ENCODE measurements around the gene PITX1. TPM values are rescaled to one million over a fixed set of nuclear protein-coding genes. Genes with fewer than 3 reads are reported as not detected.

The PITX1 gene
- total RNA-seq, 3 donors from 2014 or later, result 0.15 to 2.1 (median 0.33) TPM

DNA sequence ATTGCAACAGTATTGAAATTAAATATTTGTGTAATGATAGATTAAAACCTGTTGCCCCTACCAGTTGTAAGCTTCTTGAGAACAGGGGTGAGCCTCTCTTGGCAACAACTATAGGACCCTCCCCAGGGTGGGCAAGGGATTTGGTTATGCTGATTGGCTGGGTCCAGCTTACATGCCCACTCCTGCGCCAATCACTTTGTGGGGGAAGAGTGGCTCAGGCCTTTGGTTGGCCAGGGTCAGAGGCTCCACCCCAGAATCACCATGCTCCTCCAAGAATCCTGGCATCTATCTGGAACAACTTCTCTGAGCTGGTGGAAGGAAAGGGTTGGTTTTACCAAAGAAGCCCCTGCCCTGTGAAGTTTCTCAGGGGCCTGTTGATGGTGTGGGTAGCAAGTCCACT lies 8.6 kb upstream of the PITX1 start:
- no peaks in the 10 kb centered on the region for H3K9me3 ChIP-seq
- H3K4me3 ChIP-seq, result no peak overlapping the region
- peaks cover 18 to 91% of the 10 kb centered on the region in 2 donors for H3K27me3 ChIP-seq
- intact Hi-C loops (cut with DNase I; ENCODE audit: low total_unique reads), result no loop called here
- no peaks in the 10 kb centered on the region for H3K36me3 ChIP-seq
- TF ChIP-seq POLR2A (IDR thresholded peaks at IDR 0.05) (no peak), POLR2AphosphoS5 (IDR thresholded peaks at IDR 0.05) (no peak)
- TF ChIP-seq, protein P1, sequence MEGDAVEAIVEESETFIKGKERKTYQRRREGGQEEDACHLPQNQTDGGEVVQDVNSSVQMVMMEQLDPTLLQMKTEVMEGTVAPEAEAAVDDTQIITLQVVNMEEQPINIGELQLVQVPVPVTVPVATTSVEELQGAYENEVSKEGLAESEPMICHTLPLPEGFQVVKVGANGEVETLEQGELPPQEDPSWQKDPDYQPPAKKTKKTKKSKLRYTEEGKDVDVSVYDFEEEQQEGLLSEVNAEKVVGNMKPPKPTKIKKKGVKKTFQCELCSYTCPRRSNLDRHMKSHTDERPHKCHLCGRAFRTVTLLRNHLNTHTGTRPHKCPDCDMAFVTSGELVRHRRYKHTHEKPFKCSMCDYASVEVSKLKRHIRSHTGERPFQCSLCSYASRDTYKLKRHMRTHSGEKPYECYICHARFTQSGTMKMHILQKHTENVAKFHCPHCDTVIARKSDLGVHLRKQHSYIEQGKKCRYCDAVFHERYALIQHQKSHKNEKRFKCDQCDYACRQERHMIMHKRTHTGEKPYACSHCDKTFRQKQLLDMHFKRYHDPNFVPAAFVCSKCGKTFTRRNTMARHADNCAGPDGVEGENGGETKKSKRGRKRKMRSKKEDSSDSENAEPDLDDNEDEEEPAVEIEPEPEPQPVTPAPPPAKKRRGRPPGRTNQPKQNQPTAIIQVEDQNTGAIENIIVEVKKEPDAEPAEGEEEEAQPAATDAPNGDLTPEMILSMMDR (IDR thresholded peaks at IDR 0.05), result no peak
- no peak overlapping the region for H3K27ac ChIP-seq
- no peak for DNase-seq (ENCODE audit: low spot score in 2 of 2)
- peaks cover 0 to 9% of the 10 kb centered on the region in 2 donors for H3K4me1 ChIP-seq

DNA sequence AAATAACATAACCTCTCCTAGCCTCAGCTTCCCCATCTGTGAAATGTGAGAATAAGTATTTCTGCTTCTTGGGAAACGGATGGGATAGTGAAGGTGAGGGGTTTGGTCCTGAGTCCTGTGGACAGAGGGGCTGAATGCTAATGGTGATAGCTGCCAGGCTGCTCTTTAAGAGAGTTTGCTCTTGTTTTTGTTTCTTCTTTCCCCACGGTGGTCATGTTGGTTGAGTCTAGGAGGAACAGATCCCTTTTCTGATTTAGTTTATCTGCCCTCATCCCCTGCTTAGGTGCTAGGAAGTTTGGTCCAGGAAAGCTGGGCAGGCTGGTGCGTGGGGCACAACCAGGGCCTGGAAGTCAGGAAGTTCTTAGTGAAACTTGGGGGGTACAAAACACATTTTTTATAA lies 7.7 kb upstream of the PITX1 start:
- Histone ChIP-seq H3K4me3 (no peak overlapping the region), H3K4me1 (peaks cover 0 to 9% of the 10 kb centered on the region in 2 donors), H3K27me3 (peaks cover 23 to 93% of the 10 kb centered on the region in 2 donors), H3K27ac (no peak overlapping the region), H3K9me3 (no peaks in the 10 kb centered on the region), H3K36me3 (no peaks in the 10 kb centered on the region)
- DNase-seq (ENCODE audit: low spot score in 2 of 2), result no peak
- TF ChIP-seq, protein P1 (IDR thresholded peaks at IDR 0.05), result no peak
- TF ChIP-seq POLR2A (IDR thresholded peaks at IDR 0.05) (no peak), POLR2AphosphoS5 (IDR thresholded peaks at IDR 0.05) (no peak)
- intact Hi-C loops (cut with DNase I; ENCODE audit: low total_unique reads), result no loop called here

DNA sequence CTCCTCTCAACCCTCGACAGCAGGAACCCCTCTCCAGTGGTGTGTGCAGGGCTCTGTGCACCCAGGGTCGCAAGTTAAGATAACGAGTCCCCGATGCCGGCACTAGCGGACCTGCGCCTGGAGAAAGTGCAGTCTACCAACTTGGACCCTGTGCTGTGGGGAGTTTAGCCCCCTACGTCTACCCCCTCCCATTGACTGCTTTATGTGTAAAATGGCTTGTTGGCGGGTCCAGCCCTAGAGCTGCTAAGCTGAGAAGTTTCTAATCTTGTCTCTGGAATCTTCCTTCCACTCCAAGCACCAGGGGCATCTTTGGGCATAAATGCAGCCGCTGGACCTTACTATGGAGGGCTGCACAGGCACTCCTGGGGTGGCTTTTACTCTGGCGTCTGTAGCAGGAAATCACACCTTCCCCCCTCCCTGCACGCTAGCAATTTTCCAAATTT lies 7.1 kb upstream of the PITX1 start:
- no peaks in the 10 kb centered on the region for H3K36me3 ChIP-seq
- H3K4me1 ChIP-seq, result peaks cover 0 to 9% of the 10 kb centered on the region in 2 donors
- peaks cover 23 to 93% of the 10 kb centered on the region in 2 donors for H3K27me3 ChIP-seq
- no peak overlapping the region for H3K27ac ChIP-seq
- H3K4me3 ChIP-seq, result no peak overlapping the region
- TF ChIP-seq POLR2A (IDR thresholded peaks at IDR 0.05) (no peak), POLR2AphosphoS5 (IDR thresholded peaks at IDR 0.05) (no peak)
- TF ChIP-seq, protein P1 (IDR thresholded peaks at IDR 0.05), result no peak
- no peak for DNase-seq (ENCODE audit: low spot score in 2 of 2)
- no peaks in the 10 kb centered on the region for H3K9me3 ChIP-seq
- intact Hi-C loops (cut with DNase I; ENCODE audit: low total_unique reads), result no loop called here

DNA sequence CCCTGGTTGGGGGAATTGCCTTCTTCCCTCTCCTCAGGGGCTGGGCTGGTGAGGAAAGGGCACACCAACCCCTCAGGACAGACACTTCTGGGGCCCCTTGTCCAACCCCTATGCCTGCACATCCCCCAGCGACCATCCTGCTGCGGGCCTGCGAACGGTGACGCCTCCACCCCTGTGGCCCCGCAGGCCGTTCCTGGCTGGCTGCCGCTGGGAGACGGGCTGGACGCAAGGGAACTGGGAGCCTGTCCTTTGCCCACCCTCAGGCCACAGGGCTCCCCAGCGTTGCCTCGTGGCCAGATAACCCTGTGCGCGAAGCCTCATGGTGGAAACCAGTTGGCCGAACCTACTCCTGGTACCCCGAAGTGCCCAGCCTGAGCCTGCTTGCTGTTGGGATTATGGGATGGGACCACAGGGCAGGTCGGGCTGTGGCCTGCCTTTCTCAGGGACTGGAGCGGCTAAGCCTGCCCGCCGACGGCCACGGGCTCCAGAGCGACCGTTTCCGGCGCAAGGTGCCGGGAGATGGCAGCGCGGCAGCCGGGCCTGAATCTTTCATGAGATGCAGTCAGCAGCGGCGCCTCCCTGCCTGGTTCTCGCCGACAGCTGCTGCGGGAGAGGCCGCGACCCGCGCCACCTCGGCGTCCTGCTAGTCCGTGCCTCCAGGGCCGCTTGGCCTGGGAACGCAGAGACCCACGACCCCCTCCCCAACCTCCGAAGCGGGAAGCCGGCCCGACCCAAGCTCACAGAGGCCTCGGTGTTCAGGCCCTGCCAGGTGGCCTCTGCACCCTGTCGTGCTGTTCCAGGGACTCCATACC lies 6.5 kb upstream of the PITX1 start:
- no peak overlapping the region for H3K27ac ChIP-seq
- H3K9me3 ChIP-seq, result no peaks in the 10 kb centered on the region
- TF ChIP-seq, protein P1 (IDR thresholded peaks at IDR 0.05), result no peak
- TF ChIP-seq POLR2AphosphoS5 (IDR thresholded peaks at IDR 0.05) (no peak), POLR2A (IDR thresholded peaks at IDR 0.05) (no peak)
- peak overlapping the region in 1 of 3 donors; percentile 59 for H3K4me3 ChIP-seq
- no peak for DNase-seq (ENCODE audit: low spot score in 2 of 2)
- H3K4me1 ChIP-seq, result peaks cover 0 to 9% of the 10 kb centered on the region in 2 donors
- H3K36me3 ChIP-seq, result no peaks in the 10 kb centered on the region
- peaks cover 23 to 93% of the 10 kb centered on the region in 2 donors for H3K27me3 ChIP-seq
- intact Hi-C loops (cut with DNase I; ENCODE audit: low total_unique reads), result no loop called here

DNA sequence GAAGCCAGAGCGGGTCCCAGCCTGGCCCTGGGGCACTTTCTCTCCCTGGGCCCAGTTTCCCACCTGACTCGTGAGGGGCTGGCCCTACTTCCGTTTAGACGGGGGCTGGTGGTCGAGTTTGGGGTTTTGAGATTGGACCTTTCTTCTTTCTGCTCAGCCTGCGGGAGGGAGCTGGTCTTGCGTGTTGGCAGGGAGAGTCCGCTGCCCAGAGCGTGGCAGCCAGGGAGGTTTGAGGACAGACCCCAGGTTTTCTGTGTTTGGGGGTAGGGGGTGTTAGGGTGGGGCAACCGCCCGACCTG lies 6.0 kb upstream of the PITX1 start:
- DNase-seq (ENCODE audit: low spot score in 2 of 2), result no peak
- Histone ChIP-seq H3K4me1 (peaks cover 0 to 9% of the 10 kb centered on the region in 2 donors), H3K27me3 (peaks cover 23 to 93% of the 10 kb centered on the region in 2 donors), H3K36me3 (no peaks in the 10 kb centered on the region), H3K4me3 (peak overlapping the region in 1 of 3 donors; percentile 59), H3K9me3 (no peaks in the 10 kb centered on the region), H3K27ac (no peak overlapping the region)
- intact Hi-C loops (cut with DNase I; ENCODE audit: low total_unique reads), result no loop called here
- TF ChIP-seq, protein P1 (IDR thresholded peaks at IDR 0.05), result no peak
- TF ChIP-seq POLR2AphosphoS5 (IDR thresholded peaks at IDR 0.05) (no peak), POLR2A (IDR thresholded peaks at IDR 0.05) (no peak)
